ENCODE data around the gene BCR. TPM values are rescaled to one million over a fixed set of nuclear protein-coding genes. Genes with fewer than 3 reads are reported as not detected.

Gene BCR
- total and polyA plus RNA-seq, 2 of the 8 experiments (the other 6 are each of a cell fraction or from before 2014, with no cell fraction given): 66.7 to 130 TPM

DNA sequence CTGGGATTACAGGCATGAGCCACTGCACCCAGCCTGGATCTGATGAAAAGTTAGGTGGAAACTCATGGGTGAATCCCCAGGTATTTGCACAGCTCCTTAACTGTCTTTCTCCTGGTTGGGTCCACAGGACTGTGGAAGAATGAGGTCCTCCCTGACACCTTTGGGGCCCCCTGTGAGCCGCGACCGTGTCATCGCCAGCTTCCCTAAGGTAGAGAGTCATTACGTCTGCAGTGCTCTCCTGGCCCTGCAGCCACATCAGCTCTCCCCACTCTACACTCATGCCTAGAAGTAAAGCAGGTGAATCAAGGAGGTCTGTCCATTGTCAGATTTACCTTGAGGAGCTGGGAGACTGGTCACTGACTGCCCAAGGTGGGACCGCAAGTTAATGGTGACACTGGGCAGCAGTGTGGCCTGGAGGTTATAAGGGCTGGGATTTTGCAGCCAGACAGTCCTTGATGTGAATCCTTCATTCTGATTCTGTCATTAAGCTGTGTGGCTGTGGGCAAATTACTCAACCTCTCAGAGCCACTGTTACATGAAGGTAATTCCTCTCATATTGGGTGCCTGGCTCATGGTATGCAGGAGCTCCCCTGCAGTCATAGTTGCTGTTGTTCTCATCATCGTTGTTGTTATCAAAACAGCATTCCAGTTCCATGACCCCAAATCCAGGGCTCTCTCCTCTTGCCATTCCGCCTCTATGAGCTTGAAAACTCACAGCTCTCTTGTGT lies 33.7 kb upstream of the BCR start (continued):
- TF ChIP-seq, protein P1, sequence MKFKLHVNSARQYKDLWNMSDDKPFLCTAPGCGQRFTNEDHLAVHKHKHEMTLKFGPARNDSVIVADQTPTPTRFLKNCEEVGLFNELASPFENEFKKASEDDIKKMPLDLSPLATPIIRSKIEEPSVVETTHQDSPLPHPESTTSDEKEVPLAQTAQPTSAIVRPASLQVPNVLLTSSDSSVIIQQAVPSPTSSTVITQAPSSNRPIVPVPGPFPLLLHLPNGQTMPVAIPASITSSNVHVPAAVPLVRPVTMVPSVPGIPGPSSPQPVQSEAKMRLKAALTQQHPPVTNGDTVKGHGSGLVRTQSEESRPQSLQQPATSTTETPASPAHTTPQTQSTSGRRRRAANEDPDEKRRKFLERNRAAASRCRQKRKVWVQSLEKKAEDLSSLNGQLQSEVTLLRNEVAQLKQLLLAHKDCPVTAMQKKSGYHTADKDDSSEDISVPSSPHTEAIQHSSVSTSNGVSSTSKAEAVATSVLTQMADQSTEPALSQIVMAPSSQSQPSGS (IDR thresholded peaks at IDR 0.05; ENCODE audit: low read length): no peak
- TF ChIP-seq TEAD4 (IDR thresholded peaks at IDR 0.05; ENCODE audit: low read depth, low read length) (no peak), YY1 (IDR thresholded peaks at IDR 0.05; ENCODE audit: low read depth, low read length) (no peak), SUZ12 (IDR thresholded peaks at IDR 0.05; ENCODE audit: low read length) (no peak), SP1 (IDR thresholded peaks at IDR 0.05; ENCODE audit: low read depth, low read length) (no peak), FOSL1 (IDR thresholded peaks at IDR 0.05; ENCODE audit: insufficient read depth, low read depth, low read length) (no peak), JUN (IDR thresholded peaks at IDR 0.05; ENCODE audit: low read depth, low read length) (no peak), BRCA1 (IDR thresholded peaks at IDR 0.05; ENCODE audit: low read depth, low read length) (no peak)

Measured in H1 (cell line).